MCF 10A (cell line): ENCODE data around the gene CLCF1. TPM values are rescaled to one million over a fixed set of nuclear protein-coding genes. Genes with fewer than 3 reads are reported as not detected.

ENCODE experiments used
- BruUV-seq: library from RNA; stranded (reverse); fragments of 400-500 nt; replicated peaks from 2 replicates; lab custom pipeline; 2021; lab: Mats Ljungman, UMichigan
- CTCF ChIA-PET: fragments of 300-600 bp; sonication (Branson Sonifier 250); formaldehyde crosslinking; extraction: SDS; loops from one replicate; lab custom pipeline; 2021; ENCODE audit warnings: antibody characterized with exemption, inconsistent platforms; lab: Yijun Ruan, JAX
- POLR2A ChIA-PET: fragments of 300-600, 350-650 bp; sonication (Branson Sonifier 250); formaldehyde crosslinking; extraction: SDS; loops from one replicate; lab custom pipeline; 2020; ENCODE audit warnings: antibody characterized with exemption, inconsistent platforms; lab: Yijun Ruan, JAX
- DNase-seq: peaks from one replicate; pipeline ENCODE4 v3.0.0-alpha.2; 2018; ENCODE audit not compliant: unreplicated experiment
- H3K27ac Mint-ChIP-seq: one replicate; pipeline ENCODE4 v1.8.0; 2022; ENCODE audit warnings: mild to moderate bottlenecking, low read depth, mixed read lengths; ENCODE audit not compliant: unreplicated experiment
- H3K27me3 Mint-ChIP-seq: one replicate; pipeline ENCODE4 v1.8.0; 2022; ENCODE audit warnings: mixed read lengths; ENCODE audit not compliant: insufficient read depth, unreplicated experiment
- H3K36me3 Mint-ChIP-seq: one replicate; pipeline ENCODE4 v1.8.0; 2022; ENCODE audit warnings: mild to moderate bottlenecking, moderate library complexity, mixed read lengths; ENCODE audit not compliant: insufficient read depth, unreplicated experiment
- H3K4me1 Mint-ChIP-seq: one replicate; pipeline ENCODE4 v1.8.0; 2022; ENCODE audit warnings: mixed read lengths; ENCODE audit not compliant: insufficient read depth, unreplicated experiment
- H3K4me3 Mint-ChIP-seq: one replicate; pipeline ENCODE4 v1.8.0; 2022; ENCODE audit warnings: mild to moderate bottlenecking, moderate library complexity, mixed read lengths; ENCODE audit not compliant: unreplicated experiment
- H3K9me3 Mint-ChIP-seq: one replicate; pipeline ENCODE4 v1.8.0; 2022; ENCODE audit warnings: mixed read lengths; ENCODE audit not compliant: unreplicated experiment
- intact Hi-C: fragments of 100-400 bp; cut with micrococcal nuclease; formaldehyde crosslinking; loops from 2 replicates; pipeline ENCODE4 v1.14.1; 2022
- total RNA-seq: library from RNA; stranded (reverse); gene quantifications from 2 replicates; pipeline ENCODE4 v1.2.3, GENCODE V29; 2022
- TF ChIP-seq, protein P1 (sequence below): fragments of 200-600 bp; IDR thresholded peaks from one replicate; pipeline ENCODE4 v1.8.0; 2022; ENCODE audit warnings: antibody characterized with exemption, mild to moderate bottlenecking; ENCODE audit not compliant: unreplicated experiment

Gene CLCF1
- total RNA-seq, 1 experiment from 2014 or later = 5.8 TPM

DNA sequence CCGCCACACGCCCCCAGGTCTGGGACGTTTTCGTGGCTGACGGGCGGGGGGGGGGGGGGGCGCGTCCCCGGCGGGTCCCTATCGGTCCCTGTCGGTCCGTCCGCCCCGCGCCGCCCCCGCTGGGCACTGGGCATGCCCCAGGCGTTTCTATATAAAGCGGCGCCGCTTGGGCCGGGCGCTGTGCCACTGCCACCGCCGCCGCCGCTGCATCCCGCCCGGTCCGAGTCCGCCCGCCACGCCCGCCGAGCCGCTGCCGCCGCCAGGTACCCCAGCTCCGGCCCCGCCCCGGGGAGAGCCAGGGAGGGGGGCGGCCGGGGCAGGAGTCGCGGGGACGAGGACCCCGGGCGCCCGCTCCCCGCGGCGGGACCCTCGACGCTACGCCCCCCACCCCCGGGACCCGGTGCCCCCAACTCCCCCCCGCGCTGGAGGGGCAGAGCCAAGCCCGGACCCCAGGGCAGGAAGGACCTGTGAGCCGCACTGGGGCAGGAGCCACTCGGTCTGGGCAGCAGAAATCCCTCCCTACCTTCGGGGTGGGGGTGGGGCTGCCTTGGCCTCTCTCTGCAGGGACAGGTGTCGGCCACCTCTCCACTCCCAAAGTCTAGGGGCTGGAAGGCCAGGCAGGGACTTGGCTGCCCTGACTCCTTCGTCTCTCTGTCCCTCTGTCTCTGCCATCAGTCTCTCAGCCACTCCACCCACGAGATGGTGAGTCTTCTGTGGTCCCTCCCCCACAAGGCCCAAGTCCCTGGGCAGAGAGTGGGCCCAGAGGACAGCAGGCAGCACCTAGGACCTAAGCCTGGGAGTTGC lies 42.3 kb upstream of the CLCF1 start, which contains the start of gene CARNS1:
Gene CARNS1 (plus strand): TSS at position 178 of the 804 bp plus-strand sequence. CDS start 522 bp downstream, at position 700.
- intact Hi-C loops = no loop called here

DNA sequence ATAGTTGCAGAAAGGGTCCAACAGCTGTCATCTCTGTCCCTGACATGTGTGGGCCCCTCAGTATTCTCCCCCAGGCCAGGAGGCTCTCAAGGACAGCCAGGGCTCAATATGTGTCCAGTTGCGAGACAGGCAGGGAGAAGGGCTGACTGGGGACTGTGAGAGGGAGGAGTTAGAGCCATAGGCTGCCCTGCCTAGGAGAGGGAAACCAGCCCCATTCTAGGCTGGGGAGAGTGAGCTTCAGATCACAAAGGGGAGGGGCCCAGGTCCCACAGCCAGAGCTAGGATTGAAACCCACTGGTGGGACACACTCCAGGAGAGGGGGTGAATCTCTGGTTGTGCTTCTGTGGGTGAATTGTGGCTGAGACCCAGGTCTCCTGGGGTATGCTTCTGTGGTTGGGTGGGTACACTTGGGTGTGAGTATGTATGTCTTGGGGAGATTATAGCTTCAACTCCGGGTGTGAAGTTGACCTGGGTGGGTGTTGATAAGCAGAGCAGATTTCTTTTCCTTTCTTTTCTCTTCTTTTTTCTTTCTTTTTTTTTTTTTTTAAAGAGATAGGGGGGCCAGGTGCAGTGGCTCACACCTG lies 40.0 kb upstream of the CLCF1 start:
- Mint-ChIP-seq H3K4me1 (peaks cover 8% of the 10 kb centered on the region), H3K36me3 (peaks cover 9% of the 10 kb centered on the region), H3K27me3 (no peaks in the 10 kb centered on the region), H3K27ac (no peak overlapping the region), H3K9me3 (no peaks in the 10 kb centered on the region), H3K4me3 (no peak overlapping the region)
- intact Hi-C loops = no loop called here
- no TSS peak for BruUV-seq
- no peak for DNase-seq
- TF ChIP-seq, protein P1, sequence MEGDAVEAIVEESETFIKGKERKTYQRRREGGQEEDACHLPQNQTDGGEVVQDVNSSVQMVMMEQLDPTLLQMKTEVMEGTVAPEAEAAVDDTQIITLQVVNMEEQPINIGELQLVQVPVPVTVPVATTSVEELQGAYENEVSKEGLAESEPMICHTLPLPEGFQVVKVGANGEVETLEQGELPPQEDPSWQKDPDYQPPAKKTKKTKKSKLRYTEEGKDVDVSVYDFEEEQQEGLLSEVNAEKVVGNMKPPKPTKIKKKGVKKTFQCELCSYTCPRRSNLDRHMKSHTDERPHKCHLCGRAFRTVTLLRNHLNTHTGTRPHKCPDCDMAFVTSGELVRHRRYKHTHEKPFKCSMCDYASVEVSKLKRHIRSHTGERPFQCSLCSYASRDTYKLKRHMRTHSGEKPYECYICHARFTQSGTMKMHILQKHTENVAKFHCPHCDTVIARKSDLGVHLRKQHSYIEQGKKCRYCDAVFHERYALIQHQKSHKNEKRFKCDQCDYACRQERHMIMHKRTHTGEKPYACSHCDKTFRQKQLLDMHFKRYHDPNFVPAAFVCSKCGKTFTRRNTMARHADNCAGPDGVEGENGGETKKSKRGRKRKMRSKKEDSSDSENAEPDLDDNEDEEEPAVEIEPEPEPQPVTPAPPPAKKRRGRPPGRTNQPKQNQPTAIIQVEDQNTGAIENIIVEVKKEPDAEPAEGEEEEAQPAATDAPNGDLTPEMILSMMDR = no peak
- ChIA-PET POLR2A (interaction anchor here (1.0 to 1.2 kb wide), 3 partner anchors 10 to 150 kb away, joined by 3 read pairs; no protein-coding TSS in a partner anchor), CTCF (interaction anchor here (0.6 to 1.2 kb wide), 5 partner anchors 8 to 924 kb away, joined by 3 to 7 read pairs (median 4); no protein-coding TSS in a partner anchor)

More for the DNA sequence above, 42.3 kb upstream of the CLCF1 start, which contains the start of gene CARNS1:
- TF ChIP-seq, protein P1 = no peak
- H3K36me3 Mint-ChIP-seq = peaks cover 5% of the 10 kb centered on the region
- BruUV-seq = no TSS peak
- POLR2A ChIA-PET = interaction anchor here (0.6 kb wide), 1 partner anchor 704 kb away, joined by 4 read pairs; no protein-coding TSS in a partner anchor
- no peak for DNase-seq
- H3K27ac Mint-ChIP-seq = peak within 1 kb of the TSS; percentile 46
- H3K4me3 Mint-ChIP-seq = peak within 1 kb of the TSS; percentile 16
- CTCF ChIA-PET = no interaction called here
- no peaks in the 10 kb centered on the region for H3K27me3 Mint-ChIP-seq
- peaks cover 8% of the 10 kb centered on the region for H3K4me1 Mint-ChIP-seq
- H3K9me3 Mint-ChIP-seq = no peaks in the 10 kb centered on the region

DNA sequence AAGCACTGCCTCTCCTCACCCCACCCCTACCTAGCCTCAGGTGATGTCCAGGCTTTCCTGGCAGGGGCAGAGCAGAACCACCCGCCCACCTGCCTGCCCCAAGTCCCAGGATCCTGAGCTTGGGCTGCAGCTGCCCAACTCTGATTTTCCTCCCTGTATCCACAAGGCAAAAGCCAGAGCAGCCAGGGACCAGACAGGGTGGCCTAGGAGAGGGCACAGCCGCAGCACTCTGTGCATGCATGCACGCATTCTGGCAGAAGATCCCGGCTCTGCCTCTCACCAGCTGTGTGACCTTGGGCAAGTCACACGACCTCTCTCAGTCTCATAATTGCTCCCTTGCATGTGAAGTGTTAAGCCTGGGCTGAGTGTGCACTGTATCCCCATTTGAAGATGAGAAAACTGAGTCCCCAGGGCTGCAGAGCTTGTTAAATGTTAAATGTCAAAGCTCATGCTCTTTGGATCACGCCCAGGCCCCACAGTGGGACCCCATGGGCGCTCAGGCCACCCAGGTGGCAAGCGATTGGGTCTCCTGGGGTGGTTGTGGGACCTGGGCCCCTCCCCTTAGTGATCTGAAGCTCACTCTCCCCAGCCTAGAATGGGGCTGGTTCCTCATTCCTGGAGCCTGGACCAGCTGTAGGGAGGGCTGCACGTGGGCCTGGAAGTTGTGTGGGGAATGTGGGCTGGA lies 39.2 kb upstream of the CLCF1 start:
- H3K4me1 Mint-ChIP-seq = peaks cover 8% of the 10 kb centered on the region
- no peak overlapping the region for H3K4me3 Mint-ChIP-seq
- ChIA-PET POLR2A (interaction anchor here (0.6 to 1.4 kb wide), 4 partner anchors 10 to 568 kb away, joined by 3 to 4 read pairs (median 4); no protein-coding TSS in a partner anchor), CTCF (interaction anchor here (0.8 to 2.6 kb wide), 2 partner anchors 11 to 62 kb away, joined by 4 to 9 read pairs; partner anchors contain the start of gene PPP1CA)
- intact Hi-C loops = no loop called here
- no TSS peak for BruUV-seq
- no peaks in the 10 kb centered on the region for H3K9me3 Mint-ChIP-seq
- H3K27ac Mint-ChIP-seq = no peak overlapping the region
- TF ChIP-seq, protein P1 = no peak
- no peak for DNase-seq
- H3K27me3 Mint-ChIP-seq = no peaks in the 10 kb centered on the region
- peaks cover 13% of the 10 kb centered on the region for H3K36me3 Mint-ChIP-seq
